ENCODE measurements around the gene MRPS27. TPM values are rescaled to one million over a fixed set of nuclear protein-coding genes. Genes with fewer than 3 reads are reported as not detected.

MRPS27 gene
- total and polyA plus RNA-seq, 9 of the 15 experiments (the other 6 are each of a cell fraction or from before 2014, with no cell fraction given), result 73.6 to 144 (median 106) TPM

- TF ChIP-seq ZNF395 (CRISPR knock-in tag; IDR thresholded peaks at IDR 0.05), result no peak
- TF ChIP-seq BACH1 (tag; IDR thresholded peaks at IDR 0.05), result no peak
- TF ChIP-seq FOXK1 (CRISPR knock-in tag; IDR thresholded peaks at IDR 0.05; ENCODE audit: borderline replicate concordance), result no peak
- TF ChIP-seq STAT5B (CRISPR knock-in tag; IDR thresholded peaks at IDR 0.05), result no peak
- TF ChIP-seq, protein P1, sequence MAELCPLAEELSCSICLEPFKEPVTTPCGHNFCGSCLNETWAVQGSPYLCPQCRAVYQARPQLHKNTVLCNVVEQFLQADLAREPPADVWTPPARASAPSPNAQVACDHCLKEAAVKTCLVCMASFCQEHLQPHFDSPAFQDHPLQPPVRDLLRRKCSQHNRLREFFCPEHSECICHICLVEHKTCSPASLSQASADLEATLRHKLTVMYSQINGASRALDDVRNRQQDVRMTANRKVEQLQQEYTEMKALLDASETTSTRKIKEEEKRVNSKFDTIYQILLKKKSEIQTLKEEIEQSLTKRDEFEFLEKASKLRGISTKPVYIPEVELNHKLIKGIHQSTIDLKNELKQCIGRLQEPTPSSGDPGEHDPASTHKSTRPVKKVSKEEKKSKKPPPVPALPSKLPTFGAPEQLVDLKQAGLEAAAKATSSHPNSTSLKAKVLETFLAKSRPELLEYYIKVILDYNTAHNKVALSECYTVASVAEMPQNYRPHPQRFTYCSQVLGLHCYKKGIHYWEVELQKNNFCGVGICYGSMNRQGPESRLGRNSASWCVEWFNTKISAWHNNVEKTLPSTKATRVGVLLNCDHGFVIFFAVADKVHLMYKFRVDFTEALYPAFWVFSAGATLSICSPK (IDR thresholded peaks at IDR 0.05; ENCODE audit: borderline replicate concordance), result no peak
- no peak for TF ChIP-seq SIX5 (IDR thresholded peaks at IDR 0.05; ENCODE audit: borderline replicate concordance in 1 of 2, insufficient read depth in 1 of 2, low read depth in 1 of 2, low read length in 2 of 2)
- no peak for TF ChIP-seq KAT8 (IDR thresholded peaks at IDR 0.05; ENCODE audit: low read depth)
- TF ChIP-seq NR2C1 (IDR thresholded peaks at IDR 0.05), result no peak
- peak; percentile 39; the same call in 1 of the 2 replicates for TF ChIP-seq NR2C1 (tag; IDR thresholded peaks at IDR 0.05)
- no peak for TF ChIP-seq ZKSCAN8 (CRISPR knock-in tag; IDR thresholded peaks at IDR 0.05)
- TF ChIP-seq MYBL2 (IDR thresholded peaks at IDR 0.05; ENCODE audit: low read depth), result no peak
- no peak for TF ChIP-seq MYBL2 (CRISPR knock-in tag; IDR thresholded peaks at IDR 0.05; ENCODE audit: borderline replicate concordance)
- TF ChIP-seq, protein P2, sequence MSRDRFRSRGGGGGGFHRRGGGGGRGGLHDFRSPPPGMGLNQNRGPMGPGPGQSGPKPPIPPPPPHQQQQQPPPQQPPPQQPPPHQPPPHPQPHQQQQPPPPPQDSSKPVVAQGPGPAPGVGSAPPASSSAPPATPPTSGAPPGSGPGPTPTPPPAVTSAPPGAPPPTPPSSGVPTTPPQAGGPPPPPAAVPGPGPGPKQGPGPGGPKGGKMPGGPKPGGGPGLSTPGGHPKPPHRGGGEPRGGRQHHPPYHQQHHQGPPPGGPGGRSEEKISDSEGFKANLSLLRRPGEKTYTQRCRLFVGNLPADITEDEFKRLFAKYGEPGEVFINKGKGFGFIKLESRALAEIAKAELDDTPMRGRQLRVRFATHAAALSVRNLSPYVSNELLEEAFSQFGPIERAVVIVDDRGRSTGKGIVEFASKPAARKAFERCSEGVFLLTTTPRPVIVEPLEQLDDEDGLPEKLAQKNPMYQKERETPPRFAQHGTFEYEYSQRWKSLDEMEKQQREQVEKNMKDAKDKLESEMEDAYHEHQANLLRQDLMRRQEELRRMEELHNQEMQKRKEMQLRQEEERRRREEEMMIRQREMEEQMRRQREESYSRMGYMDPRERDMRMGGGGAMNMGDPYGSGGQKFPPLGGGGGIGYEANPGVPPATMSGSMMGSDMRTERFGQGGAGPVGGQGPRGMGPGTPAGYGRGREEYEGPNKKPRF (IDR thresholded peaks at IDR 0.05; ENCODE audit: low read depth, low read length), result no peak
- no peak for TF ChIP-seq HLTF (IDR thresholded peaks at IDR 0.05)
- TF ChIP-seq SMARCA5 (IDR thresholded peaks at IDR 0.05), result no peak
- TF ChIP-seq ZBTB17 (CRISPR knock-in tag; IDR thresholded peaks at IDR 0.05), result no peak
- TF ChIP-seq FOXP4 (CRISPR knock-in tag; IDR thresholded peaks at IDR 0.05; ENCODE audit: borderline replicate concordance), result no peak
- no peak for TF ChIP-seq BRD4 (IDR thresholded peaks at IDR 0.05)
- TF ChIP-seq, protein P3, sequence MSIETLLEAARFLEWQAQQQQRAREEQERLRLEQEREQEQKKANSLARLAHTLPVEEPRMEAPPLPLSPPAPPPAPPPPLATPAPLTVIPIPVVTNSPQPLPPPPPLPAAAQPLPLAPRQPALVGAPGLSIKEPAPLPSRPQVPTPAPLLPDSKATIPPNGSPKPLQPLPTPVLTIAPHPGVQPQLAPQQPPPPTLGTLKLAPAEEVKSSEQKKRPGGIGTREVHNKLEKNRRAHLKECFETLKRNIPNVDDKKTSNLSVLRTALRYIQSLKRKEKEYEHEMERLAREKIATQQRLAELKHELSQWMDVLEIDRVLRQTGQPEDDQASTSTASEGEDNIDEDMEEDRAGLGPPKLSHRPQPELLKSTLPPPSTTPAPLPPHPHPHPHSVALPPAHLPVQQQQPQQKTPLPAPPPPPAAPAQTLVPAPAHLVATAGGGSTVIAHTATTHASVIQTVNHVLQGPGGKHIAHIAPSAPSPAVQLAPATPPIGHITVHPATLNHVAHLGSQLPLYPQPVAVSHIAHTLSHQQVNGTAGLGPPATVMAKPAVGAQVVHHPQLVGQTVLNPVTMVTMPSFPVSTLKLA (conservative IDR thresholded peaks at IDR 0.05), result no peak
- TF ChIP-seq GTF2A2 (tag; IDR thresholded peaks at IDR 0.05), result no peak
- TF ChIP-seq FOS (IDR thresholded peaks at IDR 0.05; ENCODE audit: extremely low read depth, insufficient read length), result no peak
Observed at GRCh38 chr5:72280581-72281069, 39.4 kb downstream of the MRPS27 start (continued).
